Measurements from ENCODE around the gene LGALS4.
"Not testable (repeated sequence)": the region's sequence is repeated elsewhere in the genome, so short reads cannot be mapped to it uniquely, and the experiment has no call there.

LGALS4 gene

GRCh38 chr19:38815059-38816001 is 2.6 kb upstream of the LGALS4 start:
- H3K4me3 ChIP-seq (ENCODE audit: low read depth, low read length), result no peak overlapping the region
- TF ChIP-seq CTCF (IDR thresholded peaks at IDR 0.05; ENCODE audit: control insufficient read depth, extremely low read depth, insufficient read depth), result no peak

DNA sequence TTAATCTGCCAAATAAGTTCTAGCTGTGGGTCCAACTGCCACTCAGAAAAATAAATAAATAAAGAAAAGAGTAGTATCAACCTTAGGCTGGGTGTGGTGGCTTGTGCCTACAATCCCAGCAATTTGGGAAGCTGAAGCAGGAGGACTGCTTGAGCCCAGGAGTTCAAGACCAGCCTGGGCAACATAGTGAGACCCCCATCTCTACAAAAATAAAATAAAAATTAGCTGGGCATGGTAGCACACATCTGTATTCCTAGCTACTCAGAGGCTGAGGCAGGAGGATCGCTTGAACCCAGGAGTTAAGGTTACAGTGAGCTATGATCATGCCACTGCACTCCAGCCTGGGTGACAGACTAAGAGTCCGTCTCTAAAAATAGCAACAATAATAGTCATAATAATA is 1.2 kb upstream of the LGALS4 start:
- not testable (repeated sequence) for DNase-seq (ENCODE audit: low read depth); H3K4me3 ChIP-seq (ENCODE audit: low read depth, low read length)

More at GRCh38 chr19:38815059-38816001, 2.6 kb upstream of the LGALS4 start:
- no peak for DNase-seq (ENCODE audit: low read depth)

GRCh38 chr19:38813323-38813722 is 578 bp upstream of the LGALS4 start:
- no peak for TF ChIP-seq CTCF (IDR thresholded peaks at IDR 0.05; ENCODE audit: control insufficient read depth, extremely low read depth, insufficient read depth)
- no peak for DNase-seq (ENCODE audit: low read depth)
- H3K4me3 ChIP-seq (ENCODE audit: low read depth, low read length), result no peak overlapping the region

DNA sequence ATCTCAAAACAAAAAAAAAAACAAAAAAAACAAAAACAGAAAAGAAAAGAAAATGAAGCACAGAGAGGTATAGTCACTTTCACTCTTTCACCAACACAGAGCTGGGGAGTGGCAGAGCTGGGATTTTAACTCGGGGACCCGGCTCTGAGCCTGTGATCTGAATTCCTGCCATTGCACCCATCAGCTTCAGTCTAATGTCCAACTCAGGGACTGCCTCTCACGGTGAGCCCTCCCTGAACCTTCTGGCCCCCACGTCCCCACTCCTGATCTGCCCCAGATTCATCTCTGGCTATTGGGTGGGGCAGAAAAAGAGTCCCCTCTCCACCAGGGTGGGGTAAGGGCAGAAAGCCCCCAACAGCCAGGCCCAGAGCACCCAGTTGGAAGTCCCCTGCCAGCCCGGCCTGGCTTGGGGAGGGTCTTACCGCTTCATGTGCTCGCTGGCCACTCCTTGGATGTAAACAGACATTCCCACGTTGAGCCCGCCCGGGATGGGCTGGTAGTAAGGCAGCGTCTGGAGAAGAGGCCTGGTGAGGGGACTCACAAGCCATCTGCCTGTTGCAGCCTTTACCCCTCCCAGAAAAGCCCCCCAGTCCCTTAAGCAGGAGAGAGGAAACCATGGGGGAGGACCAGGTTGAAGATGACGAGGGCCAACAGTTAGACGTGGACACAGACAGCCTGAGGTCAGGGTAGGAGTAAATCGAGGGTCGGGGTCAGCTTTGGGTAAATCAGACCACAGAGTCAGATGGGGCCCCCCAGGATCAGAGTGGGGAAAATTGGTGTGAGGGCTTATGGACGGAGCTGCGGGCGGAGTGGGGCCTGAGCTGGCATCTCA is 520 bp downstream of the LGALS4 start:
- no peak overlapping the region for H3K4me3 ChIP-seq (ENCODE audit: low read depth, low read length)
- TF ChIP-seq CTCF (IDR thresholded peaks at IDR 0.05; ENCODE audit: control insufficient read depth, extremely low read depth, insufficient read depth), result no peak
- DNase-seq (ENCODE audit: low read depth), result no peak

- no peak for DNase-seq (ENCODE audit: low read depth)
- no peak for TF ChIP-seq CTCF (IDR thresholded peaks at IDR 0.05; ENCODE audit: control insufficient read depth, extremely low read depth, insufficient read depth)
- no peak overlapping the region for H3K4me3 ChIP-seq (ENCODE audit: low read depth, low read length)
Measured at GRCh38 chr19:38809592-38810252, 3.0 kb downstream of the LGALS4 start.

GRCh38 chr19:38808741-38809140 is 4.0 kb downstream of the LGALS4 start:
- DNase-seq (ENCODE audit: low read depth), result no peak
- H3K4me3 ChIP-seq (ENCODE audit: low read depth, low read length), result no peak overlapping the region
- TF ChIP-seq CTCF (IDR thresholded peaks at IDR 0.05; ENCODE audit: control insufficient read depth, extremely low read depth, insufficient read depth), result no peak

DNA sequence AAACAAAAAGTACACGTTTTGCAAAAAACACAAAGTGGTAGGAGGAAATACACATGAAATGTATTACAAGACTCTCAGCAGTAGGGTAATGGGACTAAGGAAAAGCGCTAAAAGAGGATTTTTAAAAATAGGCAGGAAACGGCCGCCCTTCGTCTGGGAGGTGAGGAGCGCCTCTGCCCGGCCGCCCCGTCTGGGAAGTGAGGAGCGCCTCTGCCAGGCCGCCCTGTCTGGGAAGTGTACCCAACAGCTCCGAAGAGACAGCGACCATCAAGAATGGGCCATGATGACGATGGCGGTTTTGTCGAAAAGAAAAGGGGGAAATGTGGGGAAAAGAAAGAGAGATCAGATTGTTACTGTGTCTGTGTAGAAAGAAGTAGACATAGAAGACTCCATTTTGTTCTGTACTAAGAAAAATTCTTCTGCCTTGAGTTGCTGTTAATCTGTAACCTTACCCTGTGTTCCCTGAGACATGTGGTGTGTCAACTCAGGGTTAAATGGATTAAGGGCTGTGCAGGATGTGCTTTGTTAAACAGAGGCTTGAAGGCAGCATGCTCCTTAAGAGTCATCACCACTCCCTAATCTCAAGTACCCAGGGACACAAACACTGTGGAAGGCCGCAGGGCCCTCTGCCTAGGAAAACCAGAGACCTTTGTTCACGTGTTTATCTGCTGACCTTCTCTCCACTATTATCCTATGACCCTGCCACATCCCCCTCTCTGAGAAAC is 5.2 kb downstream of the LGALS4 start:
- not testable (repeated sequence) for DNase-seq (ENCODE audit: low read depth); H3K4me3 ChIP-seq (ENCODE audit: low read depth, low read length)

Measured in LNCaP clone FGC (cell line).